HepG2 (cell line): ENCODE results near the gene CLCN2. TPM values are rescaled to one million over a fixed set of nuclear protein-coding genes. Genes with fewer than 3 reads are reported as not detected.

Experiments used
- ATAC-seq: fragments of 200-7000 bp; cut with Tn5 transposase; 3 replicates; pipeline ENCODE4 v1.9.1; 2020; ENCODE audit warnings: mild to moderate bottlenecking, moderate library complexity
- BruUV-seq: library from RNA; stranded (reverse); fragments of 400-500 nt; replicated peaks from 2 replicates; lab custom pipeline; 2021; lab: Mats Ljungman, UMichigan
- CTCF ChIA-PET: fragments of 300-600 bp; formaldehyde crosslinking; extraction: SDS; loops from one replicate; lab custom pipeline; 2021; ENCODE audit warnings: low total read pairs, inconsistent platforms, low intra/inter-chr PET ratio; lab: Yijun Ruan, JAX
- POLR2A ChIA-PET: fragments of 350-600 bp; sonication (Branson Sonifier 250); formaldehyde crosslinking; loops from one replicate; lab custom pipeline; 2020; ENCODE audit warnings: antibody characterized with exemption, inconsistent platforms; lab: Yijun Ruan, JAX
- DNase-seq: peaks from one replicate; pipeline ENCODE4 v3.0.0-alpha.2; 2015; ENCODE audit warnings: low spot score
- FAIRE-seq: peaks from 3 replicates; lab custom pipeline; 2011; peaks lifted over from hg19 to GRCh38; lab: Jason Lieb, UNC
- H2AFZ ChIP-seq: one replicate; pipeline ENCODE4 v1.6.1; 2011; ENCODE audit warnings: low read length, inconsistent platforms
- H3K27ac ChIP-seq: fragments of 300-600 bp; 3 replicates; pipeline ENCODE4 v1.8.0; 2011; ENCODE audit warnings: mixed run types, mild to moderate bottlenecking, mixed read lengths, low read length, inconsistent platforms; ENCODE audit not compliant: insufficient read depth; ENCODE audit errors: extremely low read length
- H3K27me3 ChIP-seq, 2 experiments: fragments of 200-600 bp in 1 of 2; 2 replicates in 1 of 2; 3 replicates in 1 of 2; pipeline versions ENCODE4 v1.6.0 to v1.8.0; 2011; ENCODE audit warnings: low read length in 2 of 2, mild to moderate bottlenecking in 2 of 2, moderate library complexity in 2 of 2, inconsistent platforms in 1 of 2; ENCODE audit not compliant: insufficient read depth in 2 of 2, control insufficient read depth in 1 of 2
- H3K36me3 ChIP-seq, 2 experiments: fragments of 200-600 bp in 1 of 2; replicated peaks in 1 of 2; 2 replicates in 1 of 2; 3 replicates in 1 of 2; pipeline versions ENCODE4 v1.5.1 to v1.8.0; 2011; ENCODE audit warnings: low read length in 2 of 2, inconsistent platforms in 1 of 2; ENCODE audit not compliant: insufficient read depth in 2 of 2, control insufficient read depth in 1 of 2
- H3K4me1 ChIP-seq: 2 replicates; pipeline ENCODE4 v1.5.1; 2012; ENCODE audit warnings: low read length, inconsistent platforms; ENCODE audit not compliant: insufficient read depth
- H3K4me2 ChIP-seq: 2 replicates; pipeline ENCODE4 v1.6.0; 2011; ENCODE audit warnings: low read depth, low read length, inconsistent platforms
- H3K4me3 ChIP-seq, 3 experiments: fragments of 200-600 bp in 1 of 3; sonication (generic), shearing (Covaris generic) in 1 of 3; replicated peaks in 1 of 3; 2 replicates each; pipeline ENCODE4 v1.5.1; 2011 to 2016; ENCODE audit warnings: low read length in 3 of 3, inconsistent platforms in 2 of 3, low read depth in 2 of 3, mild to moderate bottlenecking in 2 of 3, control low read depth in 1 of 3, mixed read lengths in 1 of 3; ENCODE audit not compliant: insufficient read depth in 1 of 3
- H3K79me2 ChIP-seq: one replicate; pipeline ENCODE4 v1.6.1; 2011; ENCODE audit warnings: low read length, inconsistent platforms; ENCODE audit not compliant: insufficient read depth
- H3K9ac ChIP-seq: 2 replicates; pipeline ENCODE4 v1.6.0; 2011; ENCODE audit warnings: mild to moderate bottlenecking, low read depth, low read length, inconsistent platforms; ENCODE audit not compliant: insufficient read depth
- H3K9me3 ChIP-seq: 2 replicates; pipeline ENCODE4 v1.5.1; 2012; ENCODE audit warnings: mild to moderate bottlenecking, low read length
- H4K20me1 ChIP-seq: 2 replicates; pipeline ENCODE4 v1.6.0; 2011; ENCODE audit warnings: inconsistent platforms, mild to moderate bottlenecking, low read length, moderate library complexity; ENCODE audit not compliant: insufficient read depth
- FOXC1 ChIP-seq: sonication (generic); formaldehyde crosslinking; IDR thresholded peaks from 2 replicates; pipeline ENCODE4 v1.8.0; 2022; ENCODE audit warnings: mild to moderate bottlenecking, missing genetic modification reagents, borderline replicate concordance
- HOXA7 ChIP-seq: sonication (generic); formaldehyde crosslinking; IDR thresholded peaks from 2 replicates; pipeline ENCODE4 v1.8.1; 2022; ENCODE audit warnings: mild to moderate bottlenecking, missing genetic modification reagents, moderate library complexity
- IRF2 ChIP-seq: IDR thresholded peaks from 2 replicates; pipeline ENCODE4 v1.6.1; 2018; ENCODE audit warnings: missing genetic modification reagents, missing compliant biosample characterization
- JARID2 ChIP-seq: sonication (generic); formaldehyde crosslinking; IDR thresholded peaks from 2 replicates; pipeline ENCODE4 v1.8.1; 2023; ENCODE audit warnings: missing genetic modification reagents, inconsistent platforms; ENCODE audit not compliant: insufficient replicate concordance
- KDM3A ChIP-seq: IDR thresholded peaks from 2 replicates; pipeline ENCODE4 v1.6.1; 2018; ENCODE audit warnings: low read depth, missing compliant biosample characterization
- PAX8 ChIP-seq: sonication (generic); formaldehyde crosslinking; IDR thresholded peaks from 2 replicates; pipeline ENCODE4 v1.8.0; 2022; ENCODE audit warnings: mild to moderate bottlenecking, missing genetic modification reagents, borderline replicate concordance
- PCBP1 ChIP-seq: fragments of 200-400 bp; formaldehyde crosslinking; IDR thresholded peaks from 2 replicates; pipeline ENCODE4 v1.6.1; 2017; ENCODE audit warnings: mild to moderate bottlenecking, low read depth, low read length, borderline replicate concordance
- RARA ChIP-seq: IDR thresholded peaks from 2 replicates; pipeline ENCODE4 v1.6.1; 2016; ENCODE audit warnings: missing genetic modification reagents, missing compliant biosample characterization
- ZNF263 ChIP-seq: sonication (generic); formaldehyde crosslinking; IDR thresholded peaks from 2 replicates; pipeline ENCODE4 v1.4.0; 2020; ENCODE audit warnings: missing genetic modification reagents
- ZNF672 ChIP-seq: sonication (generic); formaldehyde crosslinking; IDR thresholded peaks from 2 replicates; pipeline ENCODE4 v1.8.1; 2022; ENCODE audit warnings: missing genetic modification reagents
- WGBS: methylation state at CpG from one replicate; pipeline ENCODE4 v1.1.6; 2017; ENCODE audit warnings: low lambda C conversion rate; 5-methylcytosine and 5-hydroxymethylcytosine counted together
- in situ Hi-C: cut with HindIII; loops from 2 replicates; pipeline ENCODE4 v1.10.0; 2017; ENCODE audit warnings: low pct_unique_long_range_greater_than_20kb; ENCODE audit not compliant: extremely low pct_ligation_motif_present
- intact Hi-C: fragments of 100-400 bp; cut with micrococcal nuclease; formaldehyde crosslinking; loops from one replicate; pipeline ENCODE4 v1.10.0; 2022; ENCODE audit not compliant: unreplicated experiment
- polyA plus RNA-seq, 8 experiments: library from polyadenylated mRNA; depleted of rRNA in 3 of 8; stranded (reverse) in 7 of 8; unstranded in 1 of 8; fragments of >200 nt; fragmentation: Illumina TruSeq in 4 of 8; extraction: Trizol in 4 of 8; gene quantifications; 2 replicates each; pipeline versions ENCODE4 v1.2.1 to v1.2.3, GENCODE V29; 2011 to 2016; ENCODE audit warnings: low read depth in 4 of 8, missing spikeins in 1 of 8, mixed read lengths in 1 of 8; ENCODE audit not compliant: insufficient read depth in 1 of 8
- total RNA-seq, 5 experiments: library from RNA; depleted of rRNA; stranded (reverse); fragments of >200 nt; fragmentation: Illumina TruSeq; extraction: Trizol; gene quantifications; 2 replicates each; pipeline ENCODE4 v1.2.3, GENCODE V29; 2016; ENCODE audit warnings: low read depth in 1 of 5
- TF ChIP-seq, protein P1 (sequence below): sonication (generic); formaldehyde crosslinking; IDR thresholded peaks from 2 replicates; pipeline ENCODE4 v1.4.0; 2020; ENCODE audit warnings: missing genetic modification reagents, borderline replicate concordance

The CLCN2 gene
- total and polyA plus RNA-seq, 2 of the 13 experiments (the other 11 are each of a cell fraction or from before 2014, with no cell fraction given) = 11.4 to 13.5 TPM

DNA sequence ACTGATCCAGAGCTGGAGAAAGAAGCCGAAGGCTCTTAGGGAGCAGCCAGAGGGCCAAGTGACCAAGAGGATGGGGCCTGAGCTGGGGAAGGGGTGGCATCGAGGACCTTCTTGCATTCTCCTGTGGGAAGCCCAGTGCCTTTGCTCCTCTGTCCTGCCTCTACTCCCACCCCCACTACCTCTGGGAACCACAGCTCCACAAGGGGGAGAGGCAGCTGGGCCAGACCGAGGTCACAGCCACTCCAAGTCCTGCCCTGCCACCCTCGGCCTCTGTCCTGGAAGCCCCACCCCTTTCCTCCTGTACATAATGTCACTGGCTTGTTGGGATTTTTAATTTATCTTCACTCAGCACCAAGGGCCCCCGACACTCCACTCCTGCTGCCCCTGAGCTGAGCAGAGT, 28.0 kb upstream of the CLCN2 start:
- intact Hi-C loops (no loop called here), in situ Hi-C loops (no loop called here)
- H2AFZ ChIP-seq = no peak overlapping the region
- H4K20me1 ChIP-seq = no peaks in the 10 kb centered on the region
- no peak overlapping the region for H3K27ac ChIP-seq
- no peak overlapping the region for H3K4me3 ChIP-seq
- H3K9ac ChIP-seq = no peak overlapping the region
- POLR2A ChIA-PET = interaction anchor here (1.2 to 1.3 kb wide), 2 partner anchors 9 to 18 kb away, joined by 5 read pairs; partner anchors contain the start of gene CHRD
- no peak for FAIRE-seq
- H3K79me2 ChIP-seq = no peaks in the 10 kb centered on the region
- H3K27me3 ChIP-seq = no peaks in the 10 kb centered on the region
- TSS peak; percentile 44 for BruUV-seq
- DNase-seq = no peak
- no peaks in the 10 kb centered on the region for H3K9me3 ChIP-seq
- no peaks in the 10 kb centered on the region for H3K4me1 ChIP-seq
- no peak for ATAC-seq
- peaks cover 8 to 24% of the 10 kb centered on the region in 2 experiments; a peak in 4 of 5 replicates for H3K36me3 ChIP-seq
- 80% methylated on average over 5 of the region's 5 CpGs for WGBS
- CTCF ChIA-PET = no interaction called here
- H3K4me2 ChIP-seq = no peak overlapping the region
- TF ChIP-seq, protein P1, sequence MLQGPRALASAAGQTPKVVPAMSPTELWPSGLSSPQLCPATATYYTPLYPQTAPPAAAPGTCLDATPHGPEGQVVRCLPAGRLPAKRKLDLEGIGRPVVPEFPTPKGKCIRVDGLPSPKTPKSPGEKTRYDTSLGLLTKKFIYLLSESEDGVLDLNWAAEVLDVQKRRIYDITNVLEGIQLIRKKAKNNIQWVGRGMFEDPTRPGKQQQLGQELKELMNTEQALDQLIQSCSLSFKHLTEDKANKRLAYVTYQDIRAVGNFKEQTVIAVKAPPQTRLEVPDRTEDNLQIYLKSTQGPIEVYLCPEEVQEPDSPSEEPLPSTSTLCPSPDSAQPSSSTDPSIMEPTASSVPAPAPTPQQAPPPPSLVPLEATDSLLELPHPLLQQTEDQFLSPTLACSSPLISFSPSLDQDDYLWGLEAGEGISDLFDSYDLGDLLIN (CRISPR knock-in tag) = no peak
- TF ChIP-seq ZNF672 (CRISPR knock-in tag) (no peak), KDM3A (no peak), FOXC1 (CRISPR knock-in tag) (no peak), JARID2 (CRISPR knock-in tag) (no peak), HOXA7 (CRISPR knock-in tag) (no peak), IRF2 (CRISPR knock-in tag) (no peak), PCBP1 (no peak)

DNA sequence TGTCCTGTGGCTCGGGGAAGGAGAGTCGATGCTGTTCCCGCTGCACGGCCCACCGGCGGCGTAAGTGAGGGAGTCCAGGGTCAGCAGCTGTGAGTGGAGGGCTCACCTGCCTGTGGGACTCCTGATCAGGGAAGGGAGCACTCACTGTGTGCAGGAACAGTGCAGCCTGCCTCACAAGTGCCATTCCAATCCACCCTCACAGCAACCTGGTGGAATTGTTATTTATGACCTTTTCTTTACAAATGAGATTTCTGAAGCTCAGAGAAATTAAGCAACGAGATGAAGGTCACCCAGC, 27.5 kb upstream of the CLCN2 start:
- H3K27ac ChIP-seq = no peak overlapping the region
- no peak overlapping the region for H3K9ac ChIP-seq
- no peaks in the 10 kb centered on the region for H4K20me1 ChIP-seq
- no peak for TF ChIP-seq RARA (CRISPR knock-in tag)
- peak; percentile 70 for TF ChIP-seq ZNF263 (CRISPR knock-in tag)
- TF ChIP-seq PAX8 (CRISPR knock-in tag) = no peak
- H3K4me3 ChIP-seq = no peak overlapping the region
- H3K36me3 ChIP-seq = peaks cover 9 to 27% of the 10 kb centered on the region in 2 experiments; a peak in 4 of 5 replicates
- ChIA-PET CTCF (no interaction called here), POLR2A (interaction anchor here (1.2 to 1.3 kb wide), 2 partner anchors 9 to 17 kb away, joined by 5 read pairs; partner anchors contain the start of gene CHRD)
- FAIRE-seq = no peak
- BruUV-seq = no TSS peak
- WGBS = 90% methylated on average over 1 of the region's 8 CpGs
- no peak overlapping the region for H3K4me2 ChIP-seq
- H2AFZ ChIP-seq = no peak overlapping the region
- no peak for DNase-seq
- H3K4me1 ChIP-seq = no peaks in the 10 kb centered on the region
- intact Hi-C loops (no loop called here), in situ Hi-C loops (no loop called here)
- no peak for ATAC-seq
- no peaks in the 10 kb centered on the region for H3K27me3 ChIP-seq
- H3K9me3 ChIP-seq = no peaks in the 10 kb centered on the region
- no peaks in the 10 kb centered on the region for H3K79me2 ChIP-seq
